ENCODE measurements around the gene PRSS53.

GRCh38 chr16:31086629-31086906 lies 2.2 kb downstream of the PRSS53 start:
- TF ChIP-seq CTCF (IDR thresholded peaks at IDR 0.05) = no peak
- TF ChIP-seq POLR2A (IDR thresholded peaks at IDR 0.05) = no peak
- no peak for TF ChIP-seq EP300 (IDR thresholded peaks at IDR 0.05)
